NCI-H1694 (cell line): ENCODE results near the gene KCNN3.
"Not testable (repeated sequence)": the region's sequence is repeated elsewhere in the genome, so short reads cannot be mapped to it uniquely, and the experiment has no call there.

Source experiments
- DNase-seq: peaks from one replicate; lab custom pipeline; 2025; lab: John Stamatoyannopoulos, UW

Gene KCNN3

GRCh38 chr1:154870115-154870571, at the start of gene KCNN3:
TSS of gene KCNN3 (minus strand) at chr1:154870281. CDS start at chr1:154869964, 317 bp downstream.
- peak; percentile 99 for DNase-seq

GRCh38 chr1:154913273-154913672, 43.2 kb upstream of the KCNN3 start:
- DNase-seq, result no peak

- no peak for DNase-seq
These were observed 42.7 kb upstream of the KCNN3 start for GRCh38 chr1:154912755-154913154.

- DNase-seq, result no peak
These were observed 41.8 kb upstream of the KCNN3 start for GRCh38 chr1:154911691-154912550.

GRCh38 chr1:154910851-154911250, 40.8 kb upstream of the KCNN3 start:
- no peak for DNase-seq

GRCh38 chr1:154908937-154909336, 38.9 kb upstream of the KCNN3 start:
- DNase-seq, result no peak

GRCh38 chr1:154908129-154908528, 38.0 kb upstream of the KCNN3 start:
- not testable (repeated sequence) for DNase-seq

GRCh38 chr1:154906621-154907081, 36.6 kb upstream of the KCNN3 start:
- DNase-seq, result no peak

GRCh38 chr1:154902938-154903566, 33.0 kb upstream of the KCNN3 start:
- DNase-seq, result no peak

GRCh38 chr1:154901591-154901990, 31.5 kb upstream of the KCNN3 start:
- no peak for DNase-seq

GRCh38 chr1:154899041-154899440, 29.0 kb upstream of the KCNN3 start:
- DNase-seq, result no peak

- DNase-seq, result no peak
These were observed 26.7 kb upstream of the KCNN3 start for GRCh38 chr1:154896771-154897286.

GRCh38 chr1:154895798-154896197, 25.7 kb upstream of the KCNN3 start:
- no peak for DNase-seq

GRCh38 chr1:154891452-154891851, 21.4 kb upstream of the KCNN3 start:
- no peak for DNase-seq

- no peak for DNase-seq
These were observed 18.7 kb upstream of the KCNN3 start for GRCh38 chr1:154888757-154889156.

GRCh38 chr1:154886281-154887015, 16.4 kb upstream of the KCNN3 start:
- no peak for DNase-seq

- DNase-seq, result no peak
These were observed 15.0 kb upstream of the KCNN3 start for GRCh38 chr1:154884869-154885701.

- no peak for DNase-seq
These were observed 14.1 kb upstream of the KCNN3 start for GRCh38 chr1:154883919-154884868.

GRCh38 chr1:154881820-154882535, 11.9 kb upstream of the KCNN3 start:
- DNase-seq, result no peak
